ENCODE results near the gene RHOU.

DNA sequence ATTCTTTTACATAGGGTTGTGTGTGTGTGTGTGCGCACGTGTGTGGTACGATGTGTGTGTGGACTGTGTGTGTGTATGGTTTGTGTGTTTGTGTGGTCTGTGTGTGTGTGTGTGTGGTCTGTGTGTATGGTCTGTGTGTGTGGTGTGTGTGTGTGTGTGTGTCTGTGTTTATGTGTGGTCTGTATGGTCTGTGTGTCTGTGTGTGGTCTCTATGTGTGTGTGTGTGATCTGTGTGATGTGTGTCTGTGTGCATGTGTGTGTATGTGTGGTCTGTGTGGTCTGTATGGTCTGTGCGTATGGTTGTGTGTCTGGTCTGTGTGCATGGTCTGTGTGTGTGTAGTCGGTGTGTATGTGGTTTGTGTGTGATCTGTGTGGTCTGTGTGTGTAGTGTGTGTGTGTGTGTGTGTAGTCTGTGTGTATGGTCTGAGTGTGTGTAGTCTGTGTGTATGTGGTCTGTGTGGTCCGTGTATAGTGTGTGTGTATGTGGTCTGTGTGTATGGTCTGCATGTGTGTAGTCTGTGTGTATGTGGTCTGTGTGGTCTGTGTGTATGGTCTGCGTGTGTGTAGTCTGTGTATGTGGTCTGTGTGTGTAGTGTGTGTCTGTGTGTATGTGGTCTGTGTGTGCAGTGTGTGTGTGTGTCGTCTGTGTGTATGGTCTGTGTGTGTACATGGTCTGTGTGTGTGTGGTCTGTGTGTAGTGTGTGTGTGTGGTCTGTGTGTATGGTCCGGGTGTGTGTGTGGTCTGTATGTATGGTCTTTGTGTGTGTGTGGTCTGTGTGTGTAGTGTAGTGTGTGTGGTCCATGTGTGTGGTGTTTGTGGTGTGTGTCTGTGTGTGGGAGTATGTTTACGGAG lies 46.8 kb downstream of the RHOU start:
- TF ChIP-seq POLR2A (IDR thresholded peaks at IDR 0.05; ENCODE audit: low read depth, low read length): no peak
- TF ChIP-seq TAF1 (IDR thresholded peaks at IDR 0.05; ENCODE audit: borderline replicate concordance, low read depth, low read length): no peak

All from GM12892 (cell line).